ENCODE measurements around the gene RYR3.

Gene RYR3

DNA sequence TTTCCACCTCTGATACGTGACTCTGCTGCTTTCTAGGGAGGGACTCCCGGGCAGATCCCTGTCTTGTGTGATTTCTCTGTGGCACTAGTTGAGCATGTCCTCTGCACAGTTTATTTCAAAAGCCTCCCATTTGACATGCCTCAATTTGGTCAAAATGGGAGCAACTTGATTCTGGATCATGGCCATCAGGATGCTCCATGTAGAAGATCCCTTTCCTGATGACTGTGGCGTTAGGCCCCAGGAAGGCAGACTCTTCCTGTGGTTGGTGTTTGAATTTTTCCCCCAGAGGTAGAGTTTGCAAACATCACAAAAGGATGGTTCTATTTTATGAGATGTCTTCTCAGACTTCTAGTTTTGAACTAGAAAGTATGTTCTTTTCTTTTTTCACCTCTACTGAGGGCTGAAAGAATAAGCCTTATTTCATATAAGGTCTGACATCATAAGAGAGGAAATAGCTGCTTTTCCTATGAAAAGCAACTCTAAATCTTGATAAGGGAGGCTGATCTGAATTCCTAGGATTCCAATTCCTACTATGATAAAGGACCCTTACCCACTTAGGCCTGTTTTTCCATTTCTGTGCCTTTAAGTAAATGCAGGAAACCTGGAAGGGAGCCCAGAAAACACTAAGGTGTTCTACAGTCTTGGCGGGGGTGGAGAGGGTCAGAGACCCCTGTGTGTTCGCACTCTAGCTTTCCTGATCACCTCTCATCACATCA, 413.7 kb downstream of the RYR3 start:
- FAIRE-seq = no peak

GRCh38 chr15:33729653-33730052, 418.9 kb downstream of the RYR3 start:
- no peak for FAIRE-seq

GRCh38 chr15:33730815-33731214, 420.0 kb downstream of the RYR3 start:
- FAIRE-seq = no peak

DNA sequence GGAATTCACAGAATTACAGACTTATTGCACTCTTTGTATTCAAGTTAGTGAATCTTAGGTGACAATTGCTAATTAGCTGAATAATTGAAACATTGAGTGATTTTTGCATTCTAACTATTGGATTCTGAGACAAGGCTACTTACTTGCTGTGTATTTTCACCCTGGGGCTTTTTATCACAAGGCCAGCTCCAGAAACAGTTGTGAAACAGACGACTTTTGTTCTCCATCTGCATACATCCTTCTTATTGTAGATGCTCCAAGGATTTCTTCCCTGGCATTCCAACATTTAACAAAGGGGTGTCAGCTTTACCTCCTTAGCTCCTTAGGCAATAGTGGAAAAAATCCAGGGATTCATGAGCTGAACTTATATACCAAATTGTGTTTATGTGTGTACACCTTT, 424.4 kb downstream of the RYR3 start:
- no peak for FAIRE-seq

DNA sequence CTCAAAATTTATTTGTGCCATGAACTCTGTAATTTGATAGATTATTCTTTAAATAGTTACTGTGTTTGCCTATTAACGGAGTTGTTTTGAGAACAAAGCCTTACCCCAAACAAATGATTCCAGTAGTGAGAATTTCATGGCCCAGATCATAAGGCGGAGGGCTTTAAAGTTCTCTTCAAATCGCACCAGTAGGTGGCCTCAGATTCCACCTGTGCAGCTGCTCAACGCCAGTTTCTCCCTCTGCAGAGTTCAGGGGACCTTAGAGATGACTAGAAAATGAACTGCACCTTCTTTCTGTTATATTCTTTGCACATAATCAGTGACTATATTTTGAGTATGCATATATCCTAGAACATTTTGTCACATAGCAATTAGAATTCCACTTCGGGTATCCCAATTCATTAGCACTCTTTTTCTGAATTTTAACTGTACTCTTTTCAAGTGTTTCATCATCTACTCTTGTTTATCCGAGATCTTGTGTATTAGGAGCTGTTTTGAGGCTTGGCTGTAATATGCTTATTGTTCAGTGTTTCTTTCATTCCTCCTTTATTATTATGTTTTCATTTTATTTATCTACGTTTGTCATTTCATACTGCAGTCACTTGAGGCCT, 425.0 kb downstream of the RYR3 start:
- FAIRE-seq = peak; percentile 79

DNA sequence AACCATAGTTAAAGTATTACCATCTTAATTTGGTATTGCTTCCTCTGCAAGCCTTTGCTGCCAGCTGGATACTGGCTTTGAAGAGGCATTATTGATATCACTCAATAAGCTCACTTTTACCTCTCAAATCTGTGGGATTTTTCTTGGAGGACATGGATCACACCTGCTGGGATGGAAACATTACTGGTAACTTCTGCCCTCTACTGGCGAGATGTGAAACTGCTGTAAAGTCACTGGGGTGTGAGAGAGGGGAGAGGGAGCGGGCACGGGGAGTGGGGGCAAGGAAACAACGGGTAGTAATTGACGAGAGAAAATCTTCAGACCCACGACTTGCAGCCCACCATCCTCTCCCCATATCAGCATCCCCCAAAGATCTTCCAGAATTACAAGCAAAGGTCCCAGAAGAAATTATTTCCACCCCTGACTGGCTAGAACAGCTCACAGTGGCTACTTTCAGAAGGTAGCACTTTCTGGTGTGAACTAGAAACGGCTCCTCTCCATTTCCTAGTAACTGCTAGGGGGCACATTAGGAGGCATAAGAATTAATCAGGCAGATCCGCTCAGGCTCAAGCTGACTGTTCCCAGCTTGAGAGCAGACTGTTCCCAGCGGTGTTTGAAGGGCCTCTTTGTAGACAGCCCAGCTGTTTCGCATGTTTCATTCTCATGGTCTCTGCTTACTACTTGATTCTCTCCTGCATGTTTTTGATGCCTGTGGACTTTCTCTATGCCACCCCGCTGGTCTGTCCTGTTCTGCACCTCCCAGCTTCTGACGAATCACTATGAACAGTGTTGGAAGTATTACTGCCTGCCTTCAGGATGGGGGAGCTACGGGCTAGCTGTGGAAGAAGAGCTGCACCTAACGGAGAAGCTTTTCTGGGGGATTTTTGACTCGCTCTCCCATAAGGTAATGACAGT, 427.2 kb downstream of the RYR3 start:
- no peak for FAIRE-seq

DNA sequence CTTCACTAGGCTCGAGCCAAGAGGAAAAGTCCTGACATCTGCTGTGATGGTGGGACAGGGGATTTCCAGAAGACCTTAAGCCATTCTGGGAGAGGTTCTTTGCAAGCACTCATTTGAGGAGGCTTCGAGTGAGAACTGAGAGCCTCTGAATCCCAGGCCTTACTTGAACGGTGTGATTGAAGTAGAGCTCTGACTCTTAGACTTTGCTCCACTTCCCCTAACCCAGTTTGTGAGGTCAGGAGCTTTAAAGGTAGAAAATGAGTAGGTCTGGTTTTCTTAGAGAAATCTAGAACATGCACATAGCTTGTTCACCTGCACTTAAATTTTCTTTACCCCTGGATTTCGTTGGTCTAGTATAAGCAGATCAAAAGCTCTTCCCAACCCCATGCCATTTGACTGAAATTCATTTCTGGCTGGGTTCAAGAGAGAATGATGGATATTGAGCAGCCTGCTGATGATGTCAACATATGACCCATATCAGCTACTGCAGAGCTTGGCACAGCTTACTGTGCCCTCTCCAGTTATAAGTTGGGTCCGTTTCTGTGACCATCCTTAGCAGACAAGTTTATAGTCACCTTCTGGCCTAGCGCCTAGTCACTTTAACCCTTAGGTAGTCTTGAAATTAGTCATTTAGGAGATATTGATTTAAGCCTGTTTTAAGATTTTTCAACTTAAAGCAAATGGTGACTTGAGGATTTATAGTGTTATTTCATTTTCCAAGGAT, 428.3 kb downstream of the RYR3 start:
- FAIRE-seq = no peak

GRCh38 chr15:33742306-33742705, 431.5 kb downstream of the RYR3 start:
- no peak for FAIRE-seq

DNA sequence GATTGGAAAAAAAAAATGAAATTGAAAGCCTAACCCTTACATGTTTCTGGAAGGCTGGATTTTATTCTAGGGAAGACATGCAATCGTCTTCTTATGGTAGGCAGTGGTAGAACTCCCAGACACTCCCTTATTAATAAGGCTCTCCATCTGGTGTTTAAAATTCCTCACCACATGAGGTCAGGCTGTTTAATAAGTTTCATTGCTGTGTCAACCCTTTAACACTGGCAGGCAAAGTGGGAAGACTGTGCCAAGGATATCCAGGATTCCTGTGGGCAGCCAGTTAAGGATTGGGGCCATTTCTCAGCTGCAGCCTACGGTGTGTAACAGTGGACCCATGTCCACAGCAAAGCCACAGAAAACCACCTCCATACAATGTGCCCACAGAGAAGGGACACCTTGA, 432.0 kb downstream of the RYR3 start:
- no peak for FAIRE-seq

DNA sequence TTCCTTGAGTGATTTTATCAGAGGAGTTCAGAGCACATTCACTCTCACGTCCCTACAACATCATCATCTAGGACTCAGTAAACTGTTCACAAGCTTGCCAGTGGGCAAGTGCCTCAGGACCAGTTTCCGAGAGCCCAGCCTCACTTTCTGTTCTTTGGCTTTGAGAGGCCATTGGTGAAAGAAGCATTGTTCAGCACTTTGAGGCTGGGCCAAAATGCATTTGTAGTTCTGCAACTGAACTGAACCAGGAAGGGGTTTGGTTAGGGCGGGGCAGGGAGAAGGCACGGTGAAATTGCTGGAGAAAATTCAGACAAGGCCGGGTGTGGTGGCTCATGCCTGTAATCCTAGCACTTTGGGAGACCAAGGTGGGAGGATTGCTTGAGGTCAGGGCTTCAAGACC, 435.4 kb downstream of the RYR3 start:
- no peak for FAIRE-seq

GRCh38 chr15:33753012-33753411, 442.2 kb downstream of the RYR3 start:
- FAIRE-seq = no peak

DNA sequence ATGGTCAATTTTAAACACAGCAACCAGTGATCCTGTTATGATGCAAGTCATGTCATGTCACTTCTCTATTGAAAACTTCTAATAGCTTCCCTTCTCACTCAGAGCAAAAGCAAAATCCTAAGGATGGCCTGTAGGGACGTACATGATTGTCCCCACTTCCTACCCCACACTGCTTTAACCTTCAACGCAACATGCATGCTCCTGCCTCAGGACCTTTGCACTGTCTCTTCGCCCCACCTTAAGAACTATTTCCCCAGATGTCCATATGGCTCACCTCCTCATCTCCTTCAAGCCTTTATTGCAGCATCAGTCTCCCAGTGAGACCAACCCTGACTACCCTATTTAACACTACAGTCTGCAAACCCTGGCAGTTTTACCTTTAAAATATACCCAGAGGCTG, 443.5 kb downstream of the RYR3 start:
- FAIRE-seq = no peak

DNA sequence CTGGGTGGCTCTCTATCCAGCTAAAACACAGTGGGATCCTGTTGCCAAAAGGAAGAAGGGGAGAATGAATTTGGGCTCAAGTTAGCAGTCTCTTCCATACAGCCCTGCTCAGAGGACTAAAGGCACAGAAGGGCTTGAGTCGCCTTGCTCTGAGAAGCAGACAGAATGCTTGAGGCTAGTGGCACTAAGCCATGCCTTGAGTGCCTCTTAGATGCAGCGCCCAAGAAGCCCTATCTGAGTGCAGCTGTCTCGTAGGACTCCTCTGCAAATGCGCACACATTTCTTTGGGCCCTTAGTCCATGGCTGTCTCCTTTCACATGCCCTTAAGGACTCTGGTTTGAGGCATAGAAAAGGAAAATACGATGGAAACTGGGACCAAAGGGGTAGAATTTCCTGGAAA, 446.2 kb downstream of the RYR3 start:
- FAIRE-seq = no peak

DNA sequence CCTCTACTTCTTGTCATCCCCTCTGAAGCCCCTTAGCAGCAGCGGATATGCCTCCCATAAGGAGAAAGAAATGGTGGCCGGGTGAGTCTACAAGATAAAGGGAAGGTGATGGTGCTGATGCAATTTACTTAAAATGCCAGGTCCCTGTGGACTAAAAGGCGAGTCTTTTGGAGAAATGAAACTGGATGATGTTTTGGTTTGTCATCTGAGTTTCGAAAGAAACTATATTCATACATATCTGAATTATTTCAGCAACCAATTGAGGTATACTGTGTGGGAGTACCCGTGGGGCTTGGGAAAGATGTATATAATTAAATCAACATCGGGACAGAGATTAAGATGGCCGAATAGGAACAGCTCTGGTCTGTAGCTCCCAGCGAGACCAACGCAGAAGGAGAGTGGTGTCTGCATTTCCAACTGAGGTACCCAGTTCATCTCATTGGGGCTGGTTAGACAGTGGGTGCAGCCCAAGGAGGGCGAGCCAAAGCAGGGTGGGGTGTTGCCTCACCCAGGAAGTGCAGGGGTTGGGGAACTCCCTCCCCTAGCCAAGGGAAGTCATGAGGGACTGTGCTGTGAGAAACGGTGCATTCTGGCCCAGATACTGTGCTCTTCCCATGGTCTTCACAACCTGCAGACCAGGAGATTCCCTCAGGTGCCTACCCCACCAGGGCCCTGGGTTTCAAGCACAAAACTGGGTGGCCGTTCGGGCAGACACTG, 446.9 kb downstream of the RYR3 start:
- no peak for FAIRE-seq

GRCh38 chr15:33766389-33766788, 455.6 kb downstream of the RYR3 start:
- FAIRE-seq = no peak

- FAIRE-seq = no peak
Observed at GRCh38 chr15:33768670-33769190, 458.0 kb downstream of the RYR3 start.

- no peak for FAIRE-seq
Observed at GRCh38 chr15:33773969-33774368, 463.2 kb downstream of the RYR3 start.

DNA sequence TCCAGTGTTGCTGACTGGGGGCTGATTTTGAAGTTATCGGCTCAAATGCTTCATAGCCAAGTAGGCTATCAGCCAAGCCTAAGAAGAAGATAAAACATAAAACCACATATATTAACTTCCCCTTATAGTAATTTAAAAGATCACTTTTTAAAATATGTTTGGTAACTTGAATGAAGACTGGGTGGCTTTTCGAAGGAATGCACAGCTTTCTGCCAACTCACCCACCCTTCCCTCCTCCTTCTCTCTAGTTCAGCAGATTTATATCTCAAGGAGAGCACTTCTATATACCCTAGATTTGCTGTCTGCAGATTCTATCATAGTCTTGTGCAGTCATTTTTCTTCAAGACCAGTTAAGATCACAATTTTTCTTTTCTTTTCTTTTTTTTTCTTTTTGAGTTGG, 468.1 kb downstream of the RYR3 start:
- no peak for FAIRE-seq

GRCh38 chr15:33780011-33780768, 469.4 kb downstream of the RYR3 start:
- no peak for FAIRE-seq

DNA sequence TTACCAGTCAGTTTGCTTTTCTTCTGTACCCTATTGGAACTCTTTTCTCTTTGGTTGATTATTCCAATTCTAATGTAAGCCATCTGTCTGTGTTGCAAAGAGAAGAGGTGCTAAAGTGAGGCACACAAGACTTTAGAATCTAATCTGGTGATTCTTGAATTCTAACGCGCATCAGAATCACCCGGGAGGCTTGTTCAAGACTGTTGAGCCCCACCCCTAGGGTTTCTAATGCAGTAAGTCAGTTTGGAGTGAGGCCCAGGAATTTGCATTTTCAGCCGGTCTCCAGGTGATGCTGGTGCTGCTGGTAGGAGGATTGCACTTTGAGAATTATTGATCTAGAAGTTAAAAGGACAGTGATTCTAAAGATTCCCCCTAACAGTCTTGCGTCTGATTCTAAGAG, 472.2 kb downstream of the RYR3 start:
- FAIRE-seq = no peak

DNA sequence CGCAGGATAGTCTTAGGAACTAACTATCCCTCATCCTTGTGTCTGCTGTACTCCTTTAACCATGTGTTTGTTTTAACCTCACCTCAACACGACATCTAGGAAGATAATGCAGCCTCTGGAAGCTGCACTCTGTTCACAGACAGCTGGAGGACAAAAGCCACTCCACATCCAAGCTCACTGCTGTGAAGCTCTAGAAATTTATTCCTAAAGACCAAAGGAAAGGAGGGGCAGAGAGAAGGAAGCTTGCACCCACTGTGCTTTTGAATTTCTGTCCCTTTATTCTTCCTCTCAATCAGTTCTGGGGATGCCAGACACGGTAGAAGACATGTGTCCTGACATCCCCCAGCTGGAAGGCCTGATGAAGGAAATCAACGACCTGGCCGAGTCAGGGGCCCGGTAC, 474.6 kb downstream of the RYR3 start:
- no peak for FAIRE-seq
